Stimulated activated CD8-positive, alpha-beta memory T cell treated with anti-CD3 and anti-CD28 coated beads, Interleukin-2, amount 100 ng/mL, for 48 hours (primary cell): ENCODE data around the gene CSNK1G3.
"Not testable (repeated sequence)": the region's sequence is repeated elsewhere in the genome, so short reads cannot be mapped to it uniquely, and the experiment has no call there.

ENCODE experiments used
- DNase-seq, 2 donors: peaks; one replicate each; pipeline ENCODE4 v3.0.0-alpha.2; 2020; ENCODE audit warnings: low read depth in 2 of 2

Gene CSNK1G3

GRCh38 chr5:123559434-123559775 lies 47.4 kb downstream of the CSNK1G3 start:
- DNase-seq, result no peak

- DNase-seq, result no peak
Observed at GRCh38 chr5:123561230-123561629, 49.3 kb downstream of the CSNK1G3 start.

GRCh38 chr5:123571927-123572326 lies 60.0 kb downstream of the CSNK1G3 start:
- DNase-seq, result no peak

GRCh38 chr5:123578390-123578789 lies 66.4 kb downstream of the CSNK1G3 start:
- DNase-seq, result no peak

GRCh38 chr5:123579410-123579809 lies 67.4 kb downstream of the CSNK1G3 start:
- no peak for DNase-seq

- DNase-seq, result no peak
Observed at GRCh38 chr5:123582550-123583285, 70.7 kb downstream of the CSNK1G3 start.

- DNase-seq, result no peak
Observed at GRCh38 chr5:123585871-123586270, 73.9 kb downstream of the CSNK1G3 start.

GRCh38 chr5:123594434-123594833 lies 82.5 kb downstream of the CSNK1G3 start:
- DNase-seq, result no peak

GRCh38 chr5:123597018-123597417 lies 85.0 kb downstream of the CSNK1G3 start:
- DNase-seq, result no peak

GRCh38 chr5:123598028-123598689 lies 86.2 kb downstream of the CSNK1G3 start:
- no peak for DNase-seq

GRCh38 chr5:123599171-123599570 lies 87.2 kb downstream of the CSNK1G3 start:
- no peak for DNase-seq

GRCh38 chr5:123601610-123602009 lies 89.6 kb downstream of the CSNK1G3 start:
- DNase-seq, result no peak

GRCh38 chr5:123605822-123606221 lies 93.8 kb downstream of the CSNK1G3 start:
- DNase-seq, result no peak

- DNase-seq, result no peak
Observed at GRCh38 chr5:123610209-123610608, 98.2 kb downstream of the CSNK1G3 start.

GRCh38 chr5:123610665-123611405 lies 98.9 kb downstream of the CSNK1G3 start:
- no peak for DNase-seq

GRCh38 chr5:123611406-123611709 lies 99.4 kb downstream of the CSNK1G3 start:
- DNase-seq, result no peak

GRCh38 chr5:123617561-123617960 lies 105.6 kb downstream of the CSNK1G3 start:
- DNase-seq, result no peak

- no peak for DNase-seq
Observed at GRCh38 chr5:123626051-123626450, 114.1 kb downstream of the CSNK1G3 start.

GRCh38 chr5:123628860-123629544 lies 117.0 kb downstream of the CSNK1G3 start:
- no peak for DNase-seq

GRCh38 chr5:123636006-123636405 lies 124.0 kb downstream of the CSNK1G3 start:
- no peak for DNase-seq

- not testable (repeated sequence) for DNase-seq
Observed at GRCh38 chr5:123637028-123637427, 125.1 kb downstream of the CSNK1G3 start.

GRCh38 chr5:123639244-123639643 lies 127.3 kb downstream of the CSNK1G3 start:
- no peak for DNase-seq
